ENCODE data around the gene PLPP4.

The PLPP4 gene

DNA sequence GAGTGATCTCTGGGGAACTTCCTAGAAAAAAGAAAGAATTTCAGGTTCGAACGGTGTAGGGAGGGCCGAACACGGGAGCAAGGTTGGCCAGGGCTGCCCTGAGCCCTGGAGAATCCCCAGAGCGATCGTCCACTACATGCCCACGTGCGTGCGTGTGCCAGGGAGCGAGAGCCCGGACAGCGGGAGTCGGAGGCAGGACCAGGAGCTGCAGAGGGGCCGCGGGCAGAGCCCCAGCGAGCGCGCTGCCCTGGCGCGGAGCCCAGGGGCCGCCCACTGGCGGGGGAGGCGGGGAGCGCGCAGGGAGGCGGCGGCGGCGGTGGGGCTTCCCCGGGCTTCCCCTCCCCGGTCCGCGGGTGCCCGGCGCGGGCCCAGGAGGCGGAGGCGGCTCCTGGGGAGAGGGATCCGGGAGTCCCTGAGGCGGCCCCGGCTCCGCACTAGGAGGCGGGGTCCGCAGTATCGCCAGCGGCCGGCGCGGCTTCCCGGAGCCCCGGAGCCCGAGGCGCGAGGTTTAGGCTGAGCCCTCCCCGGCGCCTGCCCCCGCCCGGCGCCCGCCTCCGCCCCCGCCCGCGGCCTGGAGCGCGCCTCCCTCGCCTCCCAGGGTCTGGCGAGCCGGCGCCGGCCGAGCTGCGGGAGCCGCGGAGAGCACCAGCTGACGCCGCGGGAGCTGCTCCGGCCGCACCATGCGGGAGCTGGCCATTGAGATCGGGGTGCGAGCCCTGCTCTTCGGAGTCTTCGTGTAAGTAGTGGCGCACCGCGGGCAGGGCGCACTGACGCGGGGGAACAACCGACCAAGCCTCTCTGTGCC lies at the start of gene PLPP4:
TSS of gene PLPP4 (plus strand) at position 602 of the 805 bp plus-strand sequence. CDS start at position 681, 79 bp downstream.
- no peak within 1 kb of the TSS; the same call in 1 of the 2 replicates for H3K27ac ChIP-seq (ENCODE audit: extremely low read depth, low read depth, low read length)
- H3K4me3 ChIP-seq (ENCODE audit: low read depth, low read length) = peak within 1 kb of the TSS; percentile 44
- ChIA-PET CTCF (interaction anchor here (1.4 kb wide), 1 partner anchor 235 kb away, joined by 3 read pairs; no protein-coding TSS in a partner anchor), POLR2A (no interaction called here)
- H3K9me3 ChIP-seq (ENCODE audit: control insufficient read depth, insufficient read depth, low read depth, low read length) = no peaks in the 10 kb centered on the region
- H3K36me3 ChIP-seq (ENCODE audit: control insufficient read depth in 2 of 2, insufficient read depth in 1 of 2, low read length in 2 of 2) = no peaks in the 10 kb centered on the region
- H3K4me1 ChIP-seq (ENCODE audit: control insufficient read depth, insufficient read depth, low read length) = no peaks in the 10 kb centered on the region; the same call in 1 of the 2 replicates
- TF ChIP-seq KLF9 (tag by site-specific recombination; IDR thresholded peaks at IDR 0.05; ENCODE audit: low read depth) = no peak
- TF ChIP-seq, protein P1, sequence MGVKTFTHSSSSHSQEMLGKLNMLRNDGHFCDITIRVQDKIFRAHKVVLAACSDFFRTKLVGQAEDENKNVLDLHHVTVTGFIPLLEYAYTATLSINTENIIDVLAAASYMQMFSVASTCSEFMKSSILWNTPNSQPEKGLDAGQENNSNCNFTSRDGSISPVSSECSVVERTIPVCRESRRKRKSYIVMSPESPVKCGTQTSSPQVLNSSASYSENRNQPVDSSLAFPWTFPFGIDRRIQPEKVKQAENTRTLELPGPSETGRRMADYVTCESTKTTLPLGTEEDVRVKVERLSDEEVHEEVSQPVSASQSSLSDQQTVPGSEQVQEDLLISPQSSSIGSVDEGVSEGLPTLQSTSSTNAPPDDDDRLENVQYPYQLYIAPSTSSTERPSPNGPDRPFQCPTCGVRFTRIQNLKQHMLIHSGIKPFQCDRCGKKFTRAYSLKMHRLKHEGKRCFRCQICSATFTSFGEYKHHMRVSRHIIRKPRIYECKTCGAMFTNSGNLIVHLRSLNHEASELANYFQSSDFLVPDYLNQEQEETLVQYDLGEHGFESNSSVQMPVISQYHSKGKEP (tag by site-specific recombination; IDR thresholded peaks at IDR 0.05) = 0 out of 2 replicates have a peak, but pooled peaks have one; percentile 38
- peak; percentile 90 for TF ChIP-seq GLIS1 (tag by site-specific recombination; IDR thresholded peaks at IDR 0.05)
- TF ChIP-seq IKZF3 (tag by site-specific recombination; IDR thresholded peaks at IDR 0.05) = peak; percentile 24; the same call in 1 of the 2 replicates
- 0 out of 2 replicates have a peak, but pooled peaks have one; percentile 38 for TF ChIP-seq ZNF37A (tag by site-specific recombination; IDR thresholded peaks at IDR 0.05)
- TF ChIP-seq, protein P2, sequence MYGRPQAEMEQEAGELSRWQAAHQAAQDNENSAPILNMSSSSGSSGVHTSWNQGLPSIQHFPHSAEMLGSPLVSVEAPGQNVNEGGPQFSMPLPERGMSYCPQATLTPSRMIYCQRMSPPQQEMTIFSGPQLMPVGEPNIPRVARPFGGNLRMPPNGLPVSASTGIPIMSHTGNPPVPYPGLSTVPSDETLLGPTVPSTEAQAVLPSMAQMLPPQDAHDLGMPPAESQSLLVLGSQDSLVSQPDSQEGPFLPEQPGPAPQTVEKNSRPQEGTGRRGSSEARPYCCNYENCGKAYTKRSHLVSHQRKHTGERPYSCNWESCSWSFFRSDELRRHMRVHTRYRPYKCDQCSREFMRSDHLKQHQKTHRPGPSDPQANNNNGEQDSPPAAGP (tag by site-specific recombination; IDR thresholded peaks at IDR 0.05) = no peak
- TF ChIP-seq, protein P3, sequence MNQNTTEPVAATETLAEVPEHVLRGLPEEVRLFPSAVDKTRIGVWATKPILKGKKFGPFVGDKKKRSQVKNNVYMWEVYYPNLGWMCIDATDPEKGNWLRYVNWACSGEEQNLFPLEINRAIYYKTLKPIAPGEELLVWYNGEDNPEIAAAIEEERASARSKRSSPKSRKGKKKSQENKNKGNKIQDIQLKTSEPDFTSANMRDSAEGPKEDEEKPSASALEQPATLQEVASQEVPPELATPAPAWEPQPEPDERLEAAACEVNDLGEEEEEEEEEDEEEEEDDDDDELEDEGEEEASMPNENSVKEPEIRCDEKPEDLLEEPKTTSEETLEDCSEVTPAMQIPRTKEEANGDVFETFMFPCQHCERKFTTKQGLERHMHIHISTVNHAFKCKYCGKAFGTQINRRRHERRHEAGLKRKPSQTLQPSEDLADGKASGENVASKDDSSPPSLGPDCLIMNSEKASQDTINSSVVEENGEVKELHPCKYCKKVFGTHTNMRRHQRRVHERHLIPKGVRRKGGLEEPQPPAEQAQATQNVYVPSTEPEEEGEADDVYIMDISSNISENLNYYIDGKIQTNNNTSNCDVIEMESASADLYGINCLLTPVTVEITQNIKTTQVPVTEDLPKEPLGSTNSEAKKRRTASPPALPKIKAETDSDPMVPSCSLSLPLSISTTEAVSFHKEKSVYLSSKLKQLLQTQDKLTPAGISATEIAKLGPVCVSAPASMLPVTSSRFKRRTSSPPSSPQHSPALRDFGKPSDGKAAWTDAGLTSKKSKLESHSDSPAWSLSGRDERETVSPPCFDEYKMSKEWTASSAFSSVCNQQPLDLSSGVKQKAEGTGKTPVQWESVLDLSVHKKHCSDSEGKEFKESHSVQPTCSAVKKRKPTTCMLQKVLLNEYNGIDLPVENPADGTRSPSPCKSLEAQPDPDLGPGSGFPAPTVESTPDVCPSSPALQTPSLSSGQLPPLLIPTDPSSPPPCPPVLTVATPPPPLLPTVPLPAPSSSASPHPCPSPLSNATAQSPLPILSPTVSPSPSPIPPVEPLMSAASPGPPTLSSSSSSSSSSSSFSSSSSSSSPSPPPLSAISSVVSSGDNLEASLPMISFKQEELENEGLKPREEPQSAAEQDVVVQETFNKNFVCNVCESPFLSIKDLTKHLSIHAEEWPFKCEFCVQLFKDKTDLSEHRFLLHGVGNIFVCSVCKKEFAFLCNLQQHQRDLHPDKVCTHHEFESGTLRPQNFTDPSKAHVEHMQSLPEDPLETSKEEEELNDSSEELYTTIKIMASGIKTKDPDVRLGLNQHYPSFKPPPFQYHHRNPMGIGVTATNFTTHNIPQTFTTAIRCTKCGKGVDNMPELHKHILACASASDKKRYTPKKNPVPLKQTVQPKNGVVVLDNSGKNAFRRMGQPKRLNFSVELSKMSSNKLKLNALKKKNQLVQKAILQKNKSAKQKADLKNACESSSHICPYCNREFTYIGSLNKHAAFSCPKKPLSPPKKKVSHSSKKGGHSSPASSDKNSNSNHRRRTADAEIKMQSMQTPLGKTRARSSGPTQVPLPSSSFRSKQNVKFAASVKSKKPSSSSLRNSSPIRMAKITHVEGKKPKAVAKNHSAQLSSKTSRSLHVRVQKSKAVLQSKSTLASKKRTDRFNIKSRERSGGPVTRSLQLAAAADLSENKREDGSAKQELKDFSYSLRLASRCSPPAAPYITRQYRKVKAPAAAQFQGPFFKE (tag by site-specific recombination; IDR thresholded peaks at IDR 0.05; ENCODE audit: borderline replicate concordance) = no peak
- peak; percentile 46; the same call in 1 of the 2 replicates for TF ChIP-seq ZNF660 (tag by site-specific recombination; IDR thresholded peaks at IDR 0.05)
- no peak for TF ChIP-seq KLF10 (tag by site-specific recombination; IDR thresholded peaks at IDR 0.05)
- peak; percentile 58 for TF ChIP-seq ZIC2 (tag by site-specific recombination; IDR thresholded peaks at IDR 0.05)
- no peak for TF ChIP-seq ZNF596 (tag by site-specific recombination; IDR thresholded peaks at IDR 0.05)
- TF ChIP-seq ZBTB8A (tag by site-specific recombination; IDR thresholded peaks at IDR 0.05) = peak; percentile 40; the same call in 1 of the 2 replicates
- TF ChIP-seq ZSCAN30 (tag by site-specific recombination; IDR thresholded peaks at IDR 0.05) = peak; percentile 63; the same call in 1 of the 2 replicates
- TF ChIP-seq, protein P4, sequence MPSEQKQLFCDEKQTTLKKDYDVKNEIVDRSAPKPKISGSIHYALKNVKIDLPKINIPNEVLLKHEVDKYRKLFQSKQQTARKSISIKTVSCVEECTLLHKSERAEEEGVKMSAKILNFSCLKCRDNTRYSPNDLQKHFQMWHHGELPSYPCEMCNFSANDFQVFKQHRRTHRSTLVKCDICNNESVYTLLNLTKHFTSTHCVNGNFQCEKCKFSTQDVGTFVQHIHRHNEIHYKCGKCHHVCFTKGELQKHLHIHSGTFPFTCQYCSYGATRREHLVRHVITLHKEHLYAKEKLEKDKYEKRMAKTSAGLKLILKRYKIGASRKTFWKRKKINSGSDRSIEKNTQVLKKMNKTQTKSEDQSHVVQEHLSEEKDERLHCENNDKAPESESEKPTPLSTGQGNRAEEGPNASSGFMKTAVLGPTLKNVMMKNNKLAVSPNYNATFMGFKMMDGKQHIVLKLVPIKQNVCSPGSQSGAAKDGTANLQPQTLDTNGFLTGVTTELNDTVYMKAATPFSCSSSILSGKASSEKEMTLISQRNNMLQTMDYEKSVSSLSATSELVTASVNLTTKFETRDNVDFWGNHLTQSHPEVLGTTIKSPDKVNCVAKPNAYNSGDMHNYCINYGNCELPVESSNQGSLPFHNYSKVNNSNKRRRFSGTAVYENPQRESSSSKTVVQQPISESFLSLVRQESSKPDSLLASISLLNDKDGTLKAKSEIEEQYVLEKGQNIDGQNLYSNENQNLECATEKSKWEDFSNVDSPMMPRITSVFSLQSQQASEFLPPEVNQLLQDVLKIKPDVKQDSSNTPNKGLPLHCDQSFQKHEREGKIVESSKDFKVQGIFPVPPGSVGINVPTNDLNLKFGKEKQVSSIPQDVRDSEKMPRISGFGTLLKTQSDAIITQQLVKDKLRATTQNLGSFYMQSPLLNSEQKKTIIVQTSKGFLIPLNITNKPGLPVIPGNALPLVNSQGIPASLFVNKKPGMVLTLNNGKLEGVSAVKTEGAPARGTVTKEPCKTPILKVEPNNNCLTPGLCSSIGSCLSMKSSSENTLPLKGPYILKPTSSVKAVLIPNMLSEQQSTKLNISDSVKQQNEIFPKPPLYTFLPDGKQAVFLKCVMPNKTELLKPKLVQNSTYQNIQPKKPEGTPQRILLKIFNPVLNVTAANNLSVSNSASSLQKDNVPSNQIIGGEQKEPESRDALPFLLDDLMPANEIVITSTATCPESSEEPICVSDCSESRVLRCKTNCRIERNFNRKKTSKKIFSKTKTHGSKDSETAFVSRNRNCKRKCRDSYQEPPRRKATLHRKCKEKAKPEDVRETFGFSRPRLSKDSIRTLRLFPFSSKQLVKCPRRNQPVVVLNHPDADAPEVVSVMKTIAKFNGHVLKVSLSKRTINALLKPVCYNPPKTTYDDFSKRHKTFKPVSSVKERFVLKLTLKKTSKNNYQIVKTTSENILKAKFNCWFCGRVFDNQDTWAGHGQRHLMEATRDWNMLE (tag by site-specific recombination; conservative IDR thresholded peaks at IDR 0.05; ENCODE audit: low read depth) = no peak
- no peak for TF ChIP-seq MEIS1 (CRISPR knock-in tag; IDR thresholded peaks at IDR 0.05; ENCODE audit: borderline replicate concordance)
- TF ChIP-seq, protein P5, sequence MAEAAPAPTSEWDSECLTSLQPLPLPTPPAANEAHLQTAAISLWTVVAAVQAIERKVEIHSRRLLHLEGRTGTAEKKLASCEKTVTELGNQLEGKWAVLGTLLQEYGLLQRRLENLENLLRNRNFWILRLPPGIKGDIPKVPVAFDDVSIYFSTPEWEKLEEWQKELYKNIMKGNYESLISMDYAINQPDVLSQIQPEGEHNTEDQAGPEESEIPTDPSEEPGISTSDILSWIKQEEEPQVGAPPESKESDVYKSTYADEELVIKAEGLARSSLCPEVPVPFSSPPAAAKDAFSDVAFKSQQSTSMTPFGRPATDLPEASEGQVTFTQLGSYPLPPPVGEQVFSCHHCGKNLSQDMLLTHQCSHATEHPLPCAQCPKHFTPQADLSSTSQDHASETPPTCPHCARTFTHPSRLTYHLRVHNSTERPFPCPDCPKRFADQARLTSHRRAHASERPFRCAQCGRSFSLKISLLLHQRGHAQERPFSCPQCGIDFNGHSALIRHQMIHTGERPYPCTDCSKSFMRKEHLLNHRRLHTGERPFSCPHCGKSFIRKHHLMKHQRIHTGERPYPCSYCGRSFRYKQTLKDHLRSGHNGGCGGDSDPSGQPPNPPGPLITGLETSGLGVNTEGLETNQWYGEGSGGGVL (tag by site-specific recombination; IDR thresholded peaks at IDR 0.05) = peak; percentile 7; the same call in 1 of the 2 replicates
- no peak for TF ChIP-seq BCL11B (tag by site-specific recombination; IDR thresholded peaks at IDR 0.05; ENCODE audit: low read depth)

Measured in HEK293 (cell line).